K562 (cell line): ENCODE results near the gene PIGN. TPM values are rescaled to one million over a fixed set of nuclear protein-coding genes. Genes with fewer than 3 reads are reported as not detected.

ENCODE experiments used
- ATAC-seq: fragments of 200-7000 bp; cut with Tn5 transposase; 3 replicates; pipeline ENCODE4 v1.9.1; 2020; ENCODE audit warnings: moderate library complexity
- BruUV-seq: library from RNA; stranded (reverse); fragments of 400-500 nt; replicated peaks from 2 replicates; lab custom pipeline; 2021; lab: Mats Ljungman, UMichigan
- CTCF ChIA-PET: fragments of 300-600 bp; formaldehyde crosslinking; extraction: SDS; loops from one replicate; lab custom pipeline; 2021; ENCODE audit warnings: low intra/inter-chr PET ratio; lab: Yijun Ruan, JAX
- POLR2A ChIA-PET: fragments of 300-600, 350-650 bp; sonication (Branson Sonifier 250); formaldehyde crosslinking; extraction: SDS; loops from one replicate; lab custom pipeline; 2021; ENCODE audit warnings: antibody characterized with exemption, inconsistent platforms; lab: Yijun Ruan, JAX
- DNase-seq, 4 experiments: peaks; one replicate each; pipeline versions ENCODE4 v3.0.0 to v3.0.0-alpha.2; 2011 to 2018; ENCODE audit warnings: low spot score in 3 of 4, mixed read lengths in 3 of 4; ENCODE audit errors: extremely low read depth in 1 of 4
- FAIRE-seq: peaks from 2 replicates; lab custom pipeline; 2011; peaks lifted over from hg19 to GRCh38; lab: Jason Lieb, UNC
- H2AFZ ChIP-seq: 2 replicates; pipeline ENCODE4 v1.6.0; 2011; ENCODE audit warnings: low read depth, low read length, control low read depth, inconsistent platforms
- H3K27ac ChIP-seq: fragments of 200-600 bp; 3 replicates; pipeline ENCODE4 v1.8.0; 2011; ENCODE audit warnings: low read depth, mild to moderate bottlenecking, control low read depth, inconsistent platforms, low read length, moderate library complexity, mixed read lengths; ENCODE audit errors: extremely low read depth
- H3K27me3 ChIP-seq, 2 experiments: fragments of 300-600 bp in 1 of 2; 2 replicates in 1 of 2; 3 replicates in 1 of 2; pipeline versions ENCODE4 v1.6.0 to v1.8.0; 2011; ENCODE audit warnings: inconsistent platforms in 2 of 2, low read length in 2 of 2, mild to moderate bottlenecking in 1 of 2, mixed read lengths in 1 of 2, moderate library complexity in 1 of 2; ENCODE audit not compliant: control insufficient read depth in 2 of 2, insufficient read depth in 2 of 2
- H3K36me3 ChIP-seq: fragments of 300-600 bp; 3 replicates; pipeline ENCODE4 v1.8.0; 2011; ENCODE audit warnings: mild to moderate bottlenecking, low read length, inconsistent platforms; ENCODE audit not compliant: control insufficient read depth, insufficient read depth
- H3K4me1 ChIP-seq, 2 experiments: fragments of 200-600 bp in 1 of 2; replicated peaks in 1 of 2; 2 replicates in 1 of 2; 3 replicates in 1 of 2; pipeline versions ENCODE4 v1.5.1 to v1.8.0; 2011; ENCODE audit warnings: inconsistent platforms in 2 of 2, low read length in 2 of 2, mild to moderate bottlenecking in 1 of 2, mixed read lengths in 1 of 2, moderate library complexity in 1 of 2; ENCODE audit not compliant: control insufficient read depth in 2 of 2, insufficient read depth in 2 of 2
- H3K4me2 ChIP-seq: 2 replicates; pipeline ENCODE4 v1.6.1; 2011; ENCODE audit warnings: low read length, control low read depth, inconsistent platforms, mixed read lengths; ENCODE audit not compliant: insufficient read depth
- H3K4me3 ChIP-seq: fragments of 200-600 bp; sonication (generic), shearing (Covaris generic); 2 replicates; pipeline ENCODE4 v1.5.1; 2016; ENCODE audit warnings: control low read depth, inconsistent platforms
- H3K79me2 ChIP-seq: fragments of 200-600 bp; 3 replicates; pipeline ENCODE4 v1.8.0; 2011; ENCODE audit warnings: low read length, inconsistent platforms; ENCODE audit not compliant: control insufficient read depth, insufficient read depth
- H3K9ac ChIP-seq, 2 experiments: 2 replicates each; pipeline versions ENCODE4 v1.6.0 to v1.6.1; 2011; ENCODE audit warnings: low read depth in 2 of 2, low read length in 2 of 2, control low read depth in 1 of 2, inconsistent platforms in 1 of 2, mild to moderate bottlenecking in 1 of 2, mixed read lengths in 1 of 2; ENCODE audit not compliant: insufficient read depth in 1 of 2
- H3K9me1 ChIP-seq: one replicate; pipeline ENCODE4 v1.6.0; 2011; ENCODE audit warnings: inconsistent platforms, mild to moderate bottlenecking, low read length, moderate library complexity; ENCODE audit not compliant: control insufficient read depth, insufficient read depth
- H3K9me3 ChIP-seq: replicated peaks from 2 replicates; pipeline ENCODE4 v1.5.1; 2011; ENCODE audit warnings: low read depth, low read length, inconsistent platforms; ENCODE audit not compliant: control insufficient read depth, insufficient read depth
- H4K20me1 ChIP-seq: replicated peaks from 2 replicates; pipeline ENCODE4 v1.6.1; 2011; ENCODE audit warnings: low read length, inconsistent platforms, mixed read lengths; ENCODE audit not compliant: control insufficient read depth, insufficient read depth
- ATF4 ChIP-seq: fragments of 450-650 bp; formaldehyde crosslinking; IDR thresholded peaks from 2 replicates; pipeline ENCODE4 v1.4.0; 2022; ENCODE audit warnings: mild to moderate bottlenecking, moderate library complexity
- DLX4 ChIP-seq: fragments of 250-450 bp; sonication (Bioruptor Pico); IDR thresholded peaks from 2 replicates; pipeline ENCODE4 v1.6.1; 2021; ENCODE audit warnings: mild to moderate bottlenecking
- ETS2 ChIP-seq: IDR thresholded peaks from 2 replicates; pipeline ENCODE4 v1.6.1; 2016; ENCODE audit warnings: borderline replicate concordance, missing genetic modification characterization, mild to moderate bottlenecking, moderate library complexity, missing compliant biosample characterization; ENCODE audit not compliant: poor library complexity, severe bottlenecking
- ETV5 ChIP-seq: sonication (generic); formaldehyde crosslinking; IDR thresholded peaks from 2 replicates; pipeline ENCODE4 v1.4.0; 2020; ENCODE audit warnings: low read depth, mild to moderate bottlenecking, missing genetic modification reagents
- GABPA ChIP-seq: fragments of 200-800 bp; sonication (Bioruptor generic); conservative IDR thresholded peaks from 2 replicates; pipeline ENCODE4 v1.6.1; 2016; ENCODE audit warnings: low read depth, missing genetic modification characterization, missing compliant biosample characterization
- HOMEZ ChIP-seq: fragments of 250-450 bp; sonication (Bioruptor Pico); IDR thresholded peaks from 2 replicates; pipeline ENCODE4 v1.4.0; 2020; ENCODE audit warnings: mild to moderate bottlenecking, moderate library complexity
- ILK ChIP-seq: fragments of 450-650 bp; IDR thresholded peaks from 2 replicates; pipeline ENCODE4 v1.6.1; 2016; ENCODE audit warnings: missing genetic modification characterization, low read depth, mild to moderate bottlenecking, missing compliant biosample characterization, moderate library complexity, borderline replicate concordance
- MTA3 ChIP-seq: fragments of 450-650 bp; formaldehyde crosslinking; IDR thresholded peaks from 2 replicates; pipeline ENCODE4 v1.6.1; 2017; ENCODE audit warnings: mild to moderate bottlenecking, borderline replicate concordance
- PML ChIP-seq: IDR thresholded peaks from 2 replicates; pipeline ENCODE4 v1.6.1; 2012; ENCODE audit warnings: low read length, inconsistent platforms
- POLR2G ChIP-seq: fragments of 200-400 bp; formaldehyde crosslinking; IDR thresholded peaks from 2 replicates; pipeline ENCODE4 v1.6.1; 2017; ENCODE audit warnings: low read depth, mild to moderate bottlenecking, antibody characterized with exemption, low read length, moderate library complexity
- RHOXF2B ChIP-seq: fragments of 250-450 bp; sonication (Bioruptor Pico); conservative IDR thresholded peaks from 2 replicates; pipeline ENCODE4 v1.5.1; 2021
- SIRT6 ChIP-seq: IDR thresholded peaks from one replicate; pipeline ENCODE4 v1.6.1; 2012; ENCODE audit warnings: low read depth, mild to moderate bottlenecking, control low read depth, inconsistent platforms, low read length, moderate library complexity
- TCFL5 ChIP-seq: fragments of 250-450 bp; sonication (Bioruptor Pico); conservative IDR thresholded peaks from 2 replicates; pipeline ENCODE4 v1.6.1; 2021; ENCODE audit warnings: mild to moderate bottlenecking, moderate library complexity, matching md5 sums
- YY1 ChIP-seq, 3 experiments: IDR thresholded peaks; 2 replicates each; pipeline ENCODE4 v1.6.1; 2011; ENCODE audit warnings: low read length in 2 of 3, mild to moderate bottlenecking in 2 of 3, moderate library complexity in 2 of 3, borderline replicate concordance in 1 of 3, control low read depth in 1 of 3, low read depth in 1 of 3; ENCODE audit not compliant: insufficient read depth in 3 of 3, insufficient replicate concordance in 2 of 3, control insufficient read depth in 1 of 3, insufficient read length in 1 of 3; ENCODE audit errors: extremely low read depth in 1 of 3
- ZNF23 ChIP-seq: fragments of 250-450 bp; sonication (Bioruptor Pico); IDR thresholded peaks from 2 replicates; pipeline ENCODE4 v1.4.0; 2020; ENCODE audit warnings: mild to moderate bottlenecking
- WGBS: fragments of 100-300 bp; shearing (Covaris generic); methylation state at CpG from one replicate; pipeline ENCODE4 v1.1.6; 2016; ENCODE audit warnings: low coverage, mixed read lengths; ENCODE audit not compliant: insufficient coverage; ENCODE audit errors: missing lambda C conversion rate; 5-methylcytosine and 5-hydroxymethylcytosine counted together
- in situ Hi-C: fragments of 300-500 bp; cut with MboI; formaldehyde crosslinking; loops from 4 replicates; pipeline ENCODE4 v1.15.0; 2018; ENCODE audit warnings: inconsistent platforms, mixed read lengths
- intact Hi-C: fragments of 100-400 bp; cut with micrococcal nuclease; formaldehyde crosslinking; loops from 2 replicates; pipeline ENCODE4 v1.14.2; 2022
- polyA plus RNA-seq, 8 experiments: library from polyadenylated mRNA; depleted of rRNA in 4 of 8; stranded (reverse) in 5 of 8; unstranded in 3 of 8; fragments of >200 nt; fragmentation: Nextera tagmentation in 2 of 8; fragmentation: Illumina TruSeq in 1 of 8; extraction: Ambion mirVana in 2 of 8; extraction: Trizol in 1 of 8; gene quantifications; 2 replicates each; pipeline versions ENCODE4 v1.2.1 to v1.2.3, GENCODE V29; 2011 to 2014; ENCODE audit warnings: inconsistent platforms in 1 of 8, missing spikeins in 1 of 8
- total RNA-seq, 7 experiments: library from RNA; depleted of rRNA in 6 of 7; stranded (reverse); fragments of >200 nt in 6 of 7; fragmentation: Illumina TruSeq in 2 of 7; extraction: Trizol in 2 of 7; gene quantifications; 2 replicates each; pipeline versions ENCODE4 v1.2.1 to v1.2.3, GENCODE V29; 2011 to 2021; ENCODE audit warnings: low replicate concordance in 1 of 7

PIGN gene
- total and polyA plus RNA-seq, 9 of the 15 experiments (the other 6 are each of a cell fraction or from before 2014, with no cell fraction given) = 9.9 to 25.6 (median 17.3) TPM

- no peak for TF ChIP-seq ILK (tag)
- TF ChIP-seq RHOXF2B = no peak
- no peak for TF ChIP-seq YY1 (IDR thresholded peaks at IDR 0.05; ENCODE audit: borderline replicate concordance in 1 of 3, control insufficient read depth in 1 of 3, extremely low read depth in 1 of 3, insufficient read depth in 3 of 3, insufficient read length in 1 of 3, insufficient replicate concordance in 2 of 3, low read depth in 1 of 3, low read length in 2 of 3)
- no peak for TF ChIP-seq TCFL5 (CRISPR knock-in tag)
- no peak for TF ChIP-seq ZNF23 (CRISPR knock-in tag)
- TF ChIP-seq SIRT6 = no peak
- no peak for TF ChIP-seq ATF4 (CRISPR knock-in tag)
- TF ChIP-seq ETV5 (CRISPR knock-in tag) = no peak
Measured at GRCh38 chr18:62017618-62018017, 169.2 kb downstream of the PIGN start (continued).

- Histone ChIP-seq H3K36me3 (no peaks in the 10 kb centered on the region), H2AFZ (no peak overlapping the region), H3K4me1 (no peaks in the 10 kb centered on the region), H4K20me1 (no peaks in the 10 kb centered on the region)
- ATAC-seq (no peak), FAIRE-seq (no peak), DNase-seq (no peak)
- intact Hi-C loops (no loop called here), in situ Hi-C loops (no loop called here)
- WGBS = 2% methylated on average over 6 of the region's 6 CpGs
- CTCF ChIA-PET = no interaction called here
- BruUV-seq = no TSS peak
- TF ChIP-seq HOMEZ (CRISPR knock-in tag) (no peak), ETS2 (tag) (no peak), MTA3 (no peak), PML (no peak), GABPA (no peak), POLR2G (no peak), DLX4 (CRISPR knock-in tag) (no peak)
- TF ChIP-seq, all 486 proteins: peak for 0
- no peaks in the 10 kb centered on the region for H3K9me3 ChIP-seq
- no peak overlapping the region for H3K9ac ChIP-seq
- H3K79me2 ChIP-seq = no peaks in the 10 kb centered on the region
- POLR2A ChIA-PET = interaction anchor here (0.7 kb wide), 1 partner anchor 679 kb away, joined by 3 read pairs; no protein-coding TSS in a partner anchor
- no peaks in the 10 kb centered on the region for H3K27me3 ChIP-seq
- no peak overlapping the region for H3K4me3 ChIP-seq
- no peak overlapping the region for H3K4me2 ChIP-seq
- H3K9me1 ChIP-seq = no peaks in the 10 kb centered on the region
- H3K27ac ChIP-seq = no peak overlapping the region
Measured at GRCh38 chr18:62011416-62011815, 175.4 kb downstream of the PIGN start.
